Measurements from ENCODE around the gene CEP170.
A peak's percentile ranks its signal among the peaks of the same experiment; 100 is the strongest.

Gene CEP170

DNA sequence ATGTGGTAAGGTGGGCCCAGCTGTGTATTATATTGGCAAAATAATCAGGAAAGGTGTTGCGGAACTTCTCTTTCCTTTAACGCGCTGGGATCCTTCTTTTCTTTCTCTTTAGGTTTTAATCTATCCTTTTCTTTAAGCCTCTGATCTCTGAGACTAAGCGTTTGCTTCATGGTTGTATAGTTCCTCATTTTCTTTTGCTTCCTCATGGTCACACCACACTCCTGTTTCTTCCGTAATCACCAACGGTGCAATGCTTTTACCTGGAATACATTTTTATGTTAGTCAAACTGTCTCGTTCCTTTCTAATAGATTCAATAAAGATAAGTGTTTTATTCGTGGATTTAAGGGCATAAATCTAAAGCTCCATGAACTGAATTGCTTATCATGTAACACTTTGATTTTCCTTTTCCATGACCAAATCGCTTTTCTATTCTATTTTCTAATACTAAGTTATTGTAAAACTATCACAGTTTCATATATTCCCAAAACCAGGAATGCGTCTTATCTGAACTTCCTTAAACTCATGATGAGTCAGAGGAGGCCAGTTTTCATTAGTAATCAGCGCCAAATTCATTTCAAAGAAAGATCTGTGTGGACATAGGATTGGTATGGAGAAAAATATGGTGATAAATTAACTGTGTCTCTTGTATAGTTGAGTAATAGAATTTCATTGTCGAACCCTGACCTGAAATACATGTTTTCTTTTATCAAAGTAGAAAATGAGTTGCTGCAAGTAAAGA lies 13.0 kb upstream of the CEP170 start:
- no peak for DNase-seq (ENCODE audit: low read depth, low spot score)

DNA sequence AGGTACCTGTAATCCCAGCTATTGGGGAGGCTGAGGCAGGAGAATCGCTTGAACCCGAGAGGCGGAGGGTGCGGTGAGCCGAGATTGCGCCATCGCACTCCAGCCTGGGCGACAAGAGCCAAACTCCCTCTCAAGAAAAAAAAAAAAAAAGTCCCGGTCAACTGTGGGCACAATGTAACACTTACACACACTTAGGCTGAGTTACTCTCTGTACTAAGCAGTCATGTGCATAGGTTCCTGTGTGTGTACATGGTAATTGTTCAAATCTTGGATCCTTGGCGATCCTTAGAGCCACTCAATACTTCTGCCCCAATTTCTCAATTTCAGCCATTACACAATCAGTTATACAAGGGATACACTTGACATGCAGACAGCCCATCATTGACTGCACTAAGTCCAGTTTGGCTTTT lies 12.4 kb upstream of the CEP170 start:
- DNase-seq (ENCODE audit: low read depth, low spot score): no peak

DNA sequence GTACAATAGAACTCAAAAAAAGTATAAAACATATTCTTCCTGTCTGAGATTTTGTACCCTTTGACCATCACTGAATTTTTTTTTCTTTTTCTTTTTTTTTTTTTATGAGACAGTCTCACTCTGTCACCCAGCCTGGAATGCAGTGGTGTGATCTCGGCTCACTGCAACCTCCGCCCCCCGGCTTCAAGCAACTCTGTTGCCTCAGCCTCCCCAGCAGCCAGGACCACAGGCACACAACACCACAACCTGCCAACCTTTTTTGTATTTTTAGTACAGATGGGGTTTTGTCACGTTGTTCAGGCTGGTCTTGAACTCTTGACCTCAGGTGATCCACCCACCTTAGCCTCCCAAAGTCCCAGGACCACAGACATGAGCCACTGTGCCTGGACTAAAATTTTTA lies 11.2 kb upstream of the CEP170 start:
- DNase-seq (ENCODE audit: low read depth, low spot score): no peak

DNA sequence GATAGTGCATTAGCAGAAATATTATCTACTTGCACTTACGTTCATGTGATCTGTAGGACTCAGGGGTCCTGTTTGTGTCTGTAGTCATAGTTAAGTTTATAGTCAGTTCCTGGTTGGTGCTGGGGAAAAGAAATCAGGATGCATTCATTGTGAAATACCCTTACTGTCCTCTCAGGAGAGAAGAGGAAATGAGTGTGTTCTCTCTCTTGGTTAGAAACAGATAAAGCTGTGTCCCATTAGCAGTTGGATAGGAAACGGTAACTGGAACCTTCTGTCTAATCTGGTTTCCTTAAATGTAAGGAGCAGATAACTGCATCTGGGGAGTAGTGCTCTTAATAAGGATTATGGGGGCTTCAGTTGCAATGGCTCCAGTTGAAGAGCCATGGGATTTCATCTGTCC lies 9.6 kb upstream of the CEP170 start:
- no peak for DNase-seq (ENCODE audit: low read depth, low spot score)

DNA sequence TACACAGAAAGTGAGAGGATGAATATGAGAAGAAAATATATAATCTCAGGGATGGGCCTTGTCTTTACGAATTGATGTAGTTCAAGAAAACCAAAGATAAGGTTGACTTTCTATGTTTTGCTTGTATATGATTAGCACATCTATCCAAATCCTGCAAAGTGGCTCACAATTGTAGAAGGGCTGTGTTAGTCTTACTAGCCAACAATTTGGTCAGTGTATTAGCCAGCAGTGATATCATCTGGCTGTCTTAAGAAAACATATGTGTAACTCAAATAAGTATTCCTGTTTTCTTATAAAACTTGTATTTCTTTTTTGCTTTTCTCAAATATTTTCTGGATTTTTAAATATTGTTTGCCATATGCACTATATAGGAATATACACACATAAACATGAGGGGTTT lies 6.3 kb upstream of the CEP170 start:
- DNase-seq (ENCODE audit: low read depth, low spot score): no peak

DNA sequence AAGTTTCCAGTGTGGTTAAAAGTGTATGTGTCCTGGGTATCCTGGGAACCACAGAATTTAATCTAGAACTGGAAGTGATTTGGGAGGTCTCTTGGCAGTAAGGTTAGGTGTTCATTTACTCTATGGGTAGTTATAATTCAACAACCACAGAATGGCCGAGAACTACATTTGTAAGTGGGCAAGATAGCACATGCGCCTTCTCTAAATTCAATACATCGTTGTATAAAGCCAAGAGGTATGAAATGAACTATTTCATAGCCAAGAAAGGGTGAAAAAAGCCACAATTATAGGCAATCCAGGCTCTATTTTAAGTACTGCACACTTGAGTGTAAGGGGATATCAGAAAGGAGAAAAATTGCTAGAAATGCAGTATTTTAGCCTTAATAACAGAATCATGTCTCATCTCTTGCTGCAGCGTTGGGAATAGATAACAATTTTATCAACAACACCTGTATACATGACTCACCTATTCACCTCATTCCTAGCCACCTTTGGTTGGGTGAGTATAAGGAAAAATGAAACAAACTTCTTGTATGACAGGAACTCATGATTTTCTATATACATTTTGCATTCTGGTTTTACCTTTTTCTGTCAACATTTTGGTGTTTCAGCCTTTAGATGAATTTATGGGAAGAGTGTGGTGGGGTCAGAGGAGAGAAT lies 5.3 kb upstream of the CEP170 start:
- no peak for DNase-seq (ENCODE audit: low read depth, low spot score)

- DNase-seq (ENCODE audit: low read depth, low spot score): no peak
These were observed 3.6 kb upstream of the CEP170 start for GRCh38 chr1:243258731-243259130.

- no peak for DNase-seq (ENCODE audit: low read depth, low spot score)
These were observed 2.1 kb upstream of the CEP170 start for GRCh38 chr1:243257189-243257588.

DNA sequence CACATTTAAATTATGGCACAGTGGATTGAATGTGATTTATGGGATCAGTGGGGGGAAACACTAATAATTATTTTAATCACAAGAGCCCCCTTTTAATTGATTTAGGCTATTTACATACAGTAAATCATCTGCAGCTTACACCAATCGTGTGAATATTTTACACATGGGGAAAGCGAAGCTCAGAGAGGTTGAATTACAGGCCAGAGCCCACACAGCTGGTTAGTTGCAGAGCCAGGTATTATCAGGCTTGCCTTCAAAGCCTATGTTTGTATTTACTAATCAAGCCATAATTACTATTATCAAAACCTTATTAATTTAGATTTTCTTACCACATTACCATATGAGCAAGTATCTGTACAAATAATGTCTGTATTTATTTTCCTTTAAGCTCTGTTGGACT lies 1.5 kb upstream of the CEP170 start:
- no peak for DNase-seq (ENCODE audit: low read depth, low spot score)

DNA sequence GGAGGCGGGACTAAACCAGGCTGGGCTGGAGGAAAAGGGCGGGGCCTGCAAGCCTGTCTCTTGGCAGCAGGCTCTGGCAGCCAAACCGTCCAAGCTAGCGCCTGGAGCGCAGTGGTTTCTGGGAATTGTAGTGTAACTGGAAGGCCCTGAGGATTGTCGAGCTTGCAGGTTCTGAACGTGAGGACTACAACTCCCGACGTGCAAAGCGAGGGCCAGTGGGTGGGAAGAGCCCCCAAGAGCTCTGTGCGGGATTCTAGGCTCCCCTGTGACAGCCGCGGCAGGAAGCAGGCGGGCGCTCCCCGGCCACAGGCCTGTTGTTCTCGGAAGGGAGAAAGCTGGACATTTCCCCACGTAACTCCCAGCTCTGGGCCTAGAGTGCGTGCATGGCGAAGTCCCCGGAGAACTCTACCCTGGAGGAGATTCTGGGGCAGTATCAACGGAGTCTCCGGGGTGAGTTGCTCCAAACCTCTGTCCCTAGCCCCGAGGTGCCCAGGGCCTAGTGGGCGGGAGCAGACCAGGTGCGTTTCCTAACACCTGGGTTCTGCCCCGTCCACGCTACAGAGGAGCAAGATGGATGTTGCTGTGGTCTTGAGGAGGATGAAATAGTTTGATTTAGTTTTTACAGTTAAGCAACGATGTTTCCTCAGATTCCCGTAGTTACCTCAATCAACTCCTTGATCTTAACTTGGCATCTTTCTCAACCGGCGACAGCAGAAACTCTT lies 871 bp upstream of the CEP170 start, which contains the start of gene SDCCAG8:
Gene SDCCAG8, plus strand, starts transcription at position 251 of the 722 bp plus-strand sequence. Its CDS starts 133 bp downstream, at position 384.
- DNase-seq (ENCODE audit: low read depth, low spot score): peak; percentile 98

DNA sequence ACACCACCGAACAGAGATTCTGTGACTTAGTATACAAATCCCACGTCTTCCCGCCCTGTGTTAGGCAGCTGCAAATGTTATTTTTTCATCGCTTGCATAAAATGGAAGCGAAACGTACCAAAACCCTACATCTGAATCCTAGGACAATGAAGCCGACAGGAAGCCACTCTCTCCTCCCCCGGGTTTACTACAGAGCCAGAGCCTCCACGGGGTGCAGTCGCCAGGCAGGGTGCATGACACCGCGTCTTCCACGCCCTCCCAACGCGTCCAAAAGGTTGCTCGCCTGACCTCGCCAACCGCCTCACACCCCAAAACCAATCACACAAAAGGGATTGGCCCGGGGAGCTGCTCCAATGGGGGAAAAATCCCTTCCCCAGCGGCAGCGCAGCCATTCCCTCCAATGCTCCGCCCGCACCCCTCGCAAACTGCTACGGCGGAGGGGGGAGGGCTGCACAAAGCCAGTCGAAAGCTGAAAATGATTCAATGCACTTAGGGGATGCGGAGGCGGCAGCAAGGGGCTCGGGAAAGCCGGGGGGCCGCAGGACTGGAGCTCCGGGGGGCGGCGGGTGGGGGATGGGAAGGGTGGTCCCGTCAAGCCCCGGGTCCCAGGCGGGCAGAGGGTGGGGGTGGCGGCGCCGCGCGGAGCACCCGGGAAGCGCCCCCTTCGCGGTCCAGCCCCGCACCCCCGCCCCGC lies 701 bp downstream of the CEP170 start:
- no peak for DNase-seq (ENCODE audit: low read depth, low spot score)

- DNase-seq (ENCODE audit: low read depth, low spot score): no peak
These were observed 1.2 kb downstream of the CEP170 start for GRCh38 chr1:243253926-243254232.

DNA sequence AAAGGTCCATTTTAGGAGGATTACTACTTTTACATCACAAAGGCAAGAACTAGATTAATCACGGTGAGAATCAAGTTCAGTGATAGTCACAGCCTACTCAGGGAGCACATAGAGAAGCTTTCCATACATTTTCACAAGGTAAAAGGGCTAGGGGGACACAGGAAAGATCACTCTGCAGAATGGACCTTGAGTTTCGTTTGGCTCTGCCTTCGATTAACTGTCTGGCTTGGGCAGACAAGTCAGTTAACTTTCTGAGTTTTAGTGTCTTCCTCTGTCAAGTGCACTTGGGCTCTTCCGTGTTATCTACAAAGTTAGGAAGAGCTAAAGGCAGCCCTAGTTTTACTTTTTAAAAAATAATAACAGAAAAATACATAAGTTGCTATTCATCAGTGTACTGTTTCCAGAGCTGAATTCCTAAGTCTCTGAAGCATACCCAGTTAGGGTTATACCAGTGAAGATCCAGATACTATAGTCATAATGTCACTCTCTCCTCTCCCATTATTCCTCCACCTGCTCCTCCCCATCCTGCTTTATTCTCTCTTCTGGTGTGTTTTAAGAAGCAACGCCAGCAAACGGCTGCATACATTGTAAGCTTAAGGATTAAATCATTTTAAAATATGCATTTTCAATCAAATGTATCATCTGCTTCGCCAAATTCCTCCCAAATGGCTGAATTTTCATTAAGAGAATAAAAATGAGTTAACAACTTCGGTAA lies 1.7 kb downstream of the CEP170 start:
- DNase-seq (ENCODE audit: low read depth, low spot score): no peak

- no peak for DNase-seq (ENCODE audit: low read depth, low spot score)
These were observed 3.5 kb downstream of the CEP170 start for GRCh38 chr1:243251539-243251938.

GRCh38 chr1:243250102-243250501 lies 5.0 kb downstream of the CEP170 start:
- DNase-seq (ENCODE audit: low read depth, low spot score): no peak

DNA sequence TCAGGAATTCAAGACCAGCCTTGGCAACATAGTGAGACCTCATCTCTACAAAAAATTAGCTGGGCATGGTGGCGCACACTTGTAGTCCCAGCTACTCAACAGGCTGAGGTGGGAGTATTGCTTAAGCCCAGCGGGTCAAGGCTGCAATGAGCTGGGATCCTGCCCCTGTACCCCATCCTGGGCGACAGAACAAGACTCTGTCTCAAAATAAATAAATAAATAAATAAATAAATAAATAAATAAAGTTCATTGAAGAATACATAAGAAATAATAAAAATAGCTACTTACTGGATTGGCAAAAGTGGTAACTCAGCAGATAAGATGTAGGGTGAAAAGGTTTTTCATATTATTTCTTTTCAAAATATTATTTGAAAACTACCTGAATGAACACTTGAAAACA lies 5.9 kb downstream of the CEP170 start:
- no peak for DNase-seq (ENCODE audit: low read depth, low spot score)

GRCh38 chr1:243247901-243248300 lies 7.2 kb downstream of the CEP170 start:
- DNase-seq (ENCODE audit: low read depth, low spot score): no peak

GRCh38 chr1:243246916-243247315 lies 8.2 kb downstream of the CEP170 start:
- no peak for DNase-seq (ENCODE audit: low read depth, low spot score)

GRCh38 chr1:243244432-243244841 lies 10.6 kb downstream of the CEP170 start:
- no peak for DNase-seq (ENCODE audit: low read depth, low spot score)

DNA sequence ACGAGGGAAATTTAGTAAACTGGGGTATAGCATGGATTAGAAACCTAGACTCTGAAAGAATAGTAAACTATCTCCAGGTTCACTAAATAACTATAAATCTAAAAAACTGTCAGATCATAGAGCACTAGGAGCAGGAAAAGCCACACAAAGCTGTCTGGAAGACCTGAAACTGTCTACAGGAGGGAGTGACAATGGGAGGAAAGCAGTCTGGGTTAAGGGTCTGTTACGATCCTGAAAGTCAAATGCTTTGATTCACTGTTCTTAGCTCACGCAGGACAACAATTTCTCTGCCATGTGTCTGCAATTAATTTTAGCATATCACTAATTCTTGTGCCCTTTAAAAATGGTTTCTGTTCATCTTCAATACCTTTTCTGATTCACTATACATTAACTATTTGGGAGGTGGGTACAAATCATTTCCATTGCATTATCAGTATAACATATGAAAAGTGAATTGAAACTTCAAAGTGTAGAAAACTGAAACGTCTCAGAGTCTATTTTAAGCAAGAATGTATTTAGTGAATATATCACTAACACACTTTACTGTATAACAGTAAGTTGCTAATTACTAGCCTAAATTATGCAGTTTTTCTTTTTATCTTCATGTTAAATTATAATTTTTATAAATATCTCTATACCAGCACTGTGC lies 18.4 kb downstream of the CEP170 start:
- DNase-seq (ENCODE audit: low read depth, low spot score): no peak

Measured in iPS DF 19.7 (cell line).